ENCODE measurements around the gene C14orf93. TPM values are rescaled to one million over a fixed set of nuclear protein-coding genes. Genes with fewer than 3 reads are reported as not detected.

C14orf93 gene
- total RNA-seq, 1 donor from 2014 or later, result 15.4 TPM

DNA sequence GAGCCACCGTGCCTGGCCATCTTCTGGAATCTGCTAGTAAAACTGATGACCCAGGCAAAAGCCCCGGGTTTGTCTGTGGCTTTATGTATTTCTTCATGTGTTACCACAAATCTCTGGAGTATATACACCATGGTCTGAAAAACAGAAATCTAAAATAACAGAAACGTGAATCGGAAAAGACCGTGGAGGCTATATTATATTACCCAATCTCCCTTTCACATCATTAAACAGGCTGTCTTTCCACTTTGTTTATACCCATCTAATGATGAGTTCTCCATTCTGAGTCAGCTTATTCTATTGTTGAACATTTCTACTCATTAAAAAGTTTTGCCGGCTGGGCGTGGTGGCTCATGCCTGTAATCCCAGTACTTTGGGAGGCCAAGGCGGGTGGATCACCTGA, 18.1 kb downstream of the C14orf93 start:
- Mint-ChIP-seq H3K4me1 (ENCODE audit: low read depth) (peaks cover 1% of the 10 kb centered on the region), H3K27ac (no peak overlapping the region), H3K9me3 (ENCODE audit: low read depth) (no peaks in the 10 kb centered on the region), H3K4me3 (ENCODE audit: low read depth) (no peak overlapping the region), H3K27me3 (no peaks in the 10 kb centered on the region), H3K36me3 (ENCODE audit: insufficient read depth) (no peaks in the 10 kb centered on the region)
- TF ChIP-seq, protein P1, sequence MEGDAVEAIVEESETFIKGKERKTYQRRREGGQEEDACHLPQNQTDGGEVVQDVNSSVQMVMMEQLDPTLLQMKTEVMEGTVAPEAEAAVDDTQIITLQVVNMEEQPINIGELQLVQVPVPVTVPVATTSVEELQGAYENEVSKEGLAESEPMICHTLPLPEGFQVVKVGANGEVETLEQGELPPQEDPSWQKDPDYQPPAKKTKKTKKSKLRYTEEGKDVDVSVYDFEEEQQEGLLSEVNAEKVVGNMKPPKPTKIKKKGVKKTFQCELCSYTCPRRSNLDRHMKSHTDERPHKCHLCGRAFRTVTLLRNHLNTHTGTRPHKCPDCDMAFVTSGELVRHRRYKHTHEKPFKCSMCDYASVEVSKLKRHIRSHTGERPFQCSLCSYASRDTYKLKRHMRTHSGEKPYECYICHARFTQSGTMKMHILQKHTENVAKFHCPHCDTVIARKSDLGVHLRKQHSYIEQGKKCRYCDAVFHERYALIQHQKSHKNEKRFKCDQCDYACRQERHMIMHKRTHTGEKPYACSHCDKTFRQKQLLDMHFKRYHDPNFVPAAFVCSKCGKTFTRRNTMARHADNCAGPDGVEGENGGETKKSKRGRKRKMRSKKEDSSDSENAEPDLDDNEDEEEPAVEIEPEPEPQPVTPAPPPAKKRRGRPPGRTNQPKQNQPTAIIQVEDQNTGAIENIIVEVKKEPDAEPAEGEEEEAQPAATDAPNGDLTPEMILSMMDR (IDR thresholded peaks at IDR 0.05; ENCODE audit: unreplicated experiment), result no peak
- no peak for DNase-seq (ENCODE audit: low spot score, unreplicated experiment)

DNA sequence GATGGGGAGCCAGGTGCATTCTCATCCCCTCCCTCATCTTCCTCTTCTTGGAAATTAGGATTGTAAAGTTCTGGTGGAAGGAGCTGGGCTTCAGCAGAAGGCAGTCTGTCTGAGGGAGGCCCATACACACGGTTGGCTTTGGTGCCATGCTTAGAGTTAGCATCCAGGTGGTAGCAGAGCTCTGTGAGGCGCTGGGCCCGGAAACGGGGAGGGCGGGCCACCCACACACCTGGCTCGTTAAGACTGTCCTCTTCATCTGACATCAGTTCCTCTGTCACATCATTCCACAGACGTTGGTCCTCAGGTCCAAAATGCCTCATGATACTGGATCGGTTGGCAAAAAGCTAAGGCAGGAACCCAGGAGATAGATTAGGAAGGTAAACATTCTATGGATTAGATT, 22.7 kb downstream of the C14orf93 start:
- Mint-ChIP-seq H3K27ac (no peak overlapping the region), H3K4me3 (ENCODE audit: low read depth) (no peak overlapping the region), H3K9me3 (ENCODE audit: low read depth) (no peaks in the 10 kb centered on the region), H3K36me3 (ENCODE audit: insufficient read depth) (peaks cover 1% of the 10 kb centered on the region), H3K27me3 (no peaks in the 10 kb centered on the region), H3K4me1 (ENCODE audit: low read depth) (peaks cover 7% of the 10 kb centered on the region)
- DNase-seq (ENCODE audit: low spot score, unreplicated experiment), result no peak
- TF ChIP-seq, protein P1 (IDR thresholded peaks at IDR 0.05; ENCODE audit: unreplicated experiment), result no peak

DNA sequence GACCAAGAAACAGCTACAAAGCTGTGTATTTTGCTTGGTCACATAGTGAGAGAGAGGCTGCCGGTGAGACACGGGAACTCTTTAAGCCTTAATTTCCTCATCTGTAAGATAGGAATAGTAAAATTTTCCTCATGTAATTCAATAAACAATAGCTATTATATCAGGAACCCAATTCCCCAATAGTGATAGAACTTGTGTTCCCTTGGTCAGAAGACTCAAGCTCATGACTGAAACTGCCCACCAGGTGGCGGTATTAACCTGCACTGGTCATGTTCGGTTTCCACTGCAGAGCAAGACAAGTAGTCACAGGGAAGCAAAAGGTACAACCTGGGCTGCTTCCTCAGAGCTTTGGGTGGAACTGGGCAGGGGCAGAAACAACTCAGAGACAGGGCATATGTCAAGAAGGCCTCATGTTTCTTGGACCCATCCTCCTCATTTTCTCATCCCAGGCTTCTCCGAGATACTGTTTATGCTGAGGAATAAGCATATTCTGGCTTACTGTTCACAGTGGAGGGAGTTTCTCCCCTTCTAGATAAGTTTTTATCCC, 23.4 kb downstream of the C14orf93 start:
- no peak overlapping the region for H3K27ac Mint-ChIP-seq
- TF ChIP-seq, protein P1 (IDR thresholded peaks at IDR 0.05; ENCODE audit: unreplicated experiment), result peak; percentile 85
- H3K27me3 Mint-ChIP-seq, result no peaks in the 10 kb centered on the region
- peaks cover 7% of the 10 kb centered on the region for H3K4me1 Mint-ChIP-seq (ENCODE audit: low read depth)
- H3K4me3 Mint-ChIP-seq (ENCODE audit: low read depth), result no peak overlapping the region
- no peaks in the 10 kb centered on the region for H3K9me3 Mint-ChIP-seq (ENCODE audit: low read depth)
- H3K36me3 Mint-ChIP-seq (ENCODE audit: insufficient read depth), result peaks cover 1% of the 10 kb centered on the region
- DNase-seq (ENCODE audit: low spot score, unreplicated experiment), result peak; percentile 83

DNA sequence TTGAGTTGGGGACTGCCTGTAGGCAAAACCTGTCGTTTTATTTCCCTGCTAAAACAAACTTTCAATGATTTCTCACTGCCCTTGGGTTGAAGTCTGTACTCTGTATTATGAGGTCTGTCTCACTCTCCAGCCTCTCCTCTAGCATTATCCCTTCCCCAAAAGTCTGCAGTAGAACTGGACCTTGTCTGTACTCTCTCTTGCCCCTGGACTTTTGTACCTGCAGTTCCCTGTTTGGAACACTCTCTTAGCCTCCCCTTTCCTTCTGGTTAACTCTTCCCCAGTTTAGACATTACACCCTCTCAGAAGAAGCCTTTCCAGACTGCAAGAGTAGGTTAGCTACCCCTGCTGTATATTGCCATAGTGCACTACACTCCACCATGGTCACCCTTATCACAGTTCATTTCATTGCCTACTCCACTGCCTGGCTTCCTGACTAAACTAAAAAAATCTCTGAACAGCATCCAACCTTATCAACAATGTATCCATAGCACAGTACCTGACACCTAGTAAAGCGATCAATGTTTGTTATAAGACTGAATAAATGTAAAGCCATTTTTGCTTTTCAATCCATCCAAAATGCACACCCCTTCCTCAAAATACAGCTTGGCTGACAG, 23.9 kb downstream of the C14orf93 start:
- H3K27me3 Mint-ChIP-seq, result no peaks in the 10 kb centered on the region
- H3K27ac Mint-ChIP-seq, result no peak overlapping the region
- TF ChIP-seq, protein P1 (IDR thresholded peaks at IDR 0.05; ENCODE audit: unreplicated experiment), result no peak
- H3K9me3 Mint-ChIP-seq (ENCODE audit: low read depth), result no peaks in the 10 kb centered on the region
- no peak for DNase-seq (ENCODE audit: low spot score, unreplicated experiment)
- H3K4me1 Mint-ChIP-seq (ENCODE audit: low read depth), result peaks cover 7% of the 10 kb centered on the region
- H3K4me3 Mint-ChIP-seq (ENCODE audit: low read depth), result no peak overlapping the region
- peaks cover 1% of the 10 kb centered on the region for H3K36me3 Mint-ChIP-seq (ENCODE audit: insufficient read depth)

DNA sequence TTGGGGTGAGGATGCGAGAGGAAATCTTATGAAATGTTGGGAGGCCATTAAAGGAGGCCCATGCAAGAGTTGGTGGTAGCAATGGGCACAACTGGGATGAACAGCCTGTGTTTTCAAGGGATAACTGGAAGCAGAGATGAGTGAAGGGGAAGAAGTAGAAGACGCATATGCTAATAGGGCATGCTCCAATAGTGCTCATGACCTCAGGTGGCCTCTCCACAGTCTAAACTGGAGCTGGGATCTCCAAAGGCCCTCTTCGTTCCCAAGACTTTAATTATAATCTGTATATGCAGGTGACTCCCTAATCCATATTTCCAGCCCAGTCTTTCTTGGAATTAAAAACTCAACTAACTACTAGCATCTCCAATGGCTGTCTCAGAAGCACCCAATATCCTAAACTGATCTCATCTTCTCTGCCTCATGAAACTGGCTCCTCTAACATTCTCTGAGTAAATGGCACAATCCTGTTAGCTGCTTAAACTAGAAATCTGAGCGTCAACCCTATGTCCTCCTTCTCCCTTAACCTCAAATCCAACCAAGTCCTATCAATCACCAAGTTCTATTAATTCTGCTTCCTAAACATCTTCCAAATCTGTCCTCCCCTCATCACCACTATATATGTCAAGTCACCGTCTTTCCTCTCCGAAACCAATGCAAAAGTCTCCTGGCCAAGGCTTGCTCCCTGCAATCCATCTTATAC, 24.8 kb downstream of the C14orf93 start:
- Mint-ChIP-seq H3K9me3 (ENCODE audit: low read depth) (no peaks in the 10 kb centered on the region), H3K4me3 (ENCODE audit: low read depth) (no peak overlapping the region), H3K4me1 (ENCODE audit: low read depth) (peaks cover 9% of the 10 kb centered on the region), H3K27me3 (no peaks in the 10 kb centered on the region), H3K27ac (no peak overlapping the region), H3K36me3 (ENCODE audit: insufficient read depth) (peaks cover 1% of the 10 kb centered on the region)
- no peak for DNase-seq (ENCODE audit: low spot score, unreplicated experiment)
- TF ChIP-seq, protein P1 (IDR thresholded peaks at IDR 0.05; ENCODE audit: unreplicated experiment), result no peak
